Body of pancreas (tissue), 4 donors: ENCODE results near the gene SPOCD1. TPM values are rescaled to one million over a fixed set of nuclear protein-coding genes. Genes with fewer than 3 reads are reported as not detected.

Experiments
- ATAC-seq: fragments of 150-250 bp; one replicate; pipeline ENCODE4 v1.9.1; 2016
- DNase-seq, 4 donors: peaks; one replicate each; pipeline ENCODE4 v3.0.0-alpha.2; 2019
- H3K27ac ChIP-seq, 4 donors: fragments of 200-600 bp; sonication (generic); 1 replicate in 3 of 4; 2 replicates in 1 of 4; pipeline versions ENCODE4 v1.5.1 to v1.6.1; 2016 to 2019; ENCODE audit warnings: mild to moderate bottlenecking in 1 of 4, mixed read lengths in 1 of 4, moderate library complexity in 1 of 4
- H3K27me3 ChIP-seq, 2 donors: fragments of 200-600 bp; sonication (generic); one replicate each; pipeline ENCODE4 v1.6.0; 2016; ENCODE audit warnings: mild to moderate bottlenecking in 1 of 2
- H3K36me3 ChIP-seq, 2 donors: fragments of 200-600 bp; sonication (generic); replicated peaks in 1 of 2; 2 replicates each; pipeline ENCODE4 v1.5.1; 2016; ENCODE audit warnings: low read depth in 2 of 2; ENCODE audit not compliant: insufficient read depth in 1 of 2
- H3K4me1 ChIP-seq: fragments of 200-600 bp; sonication (generic); one replicate; pipeline ENCODE4 v1.6.0; 2016
- H3K4me3 ChIP-seq, 2 donors: fragments of 200-600 bp; sonication (generic); 1 replicate in 1 of 2; 2 replicates in 1 of 2; pipeline ENCODE4 v1.5.1; 2016 to 2019
- H3K9me3 ChIP-seq, 3 donors: fragments of 200-600 bp; sonication (generic); 1 replicate in 2 of 3; 2 replicates in 1 of 3; pipeline ENCODE4 v1.5.1; 2016
- CTCF ChIP-seq, 7 experiments: fragments of 450-650 bp in 4 of 7; fragments of 200-600 bp in 3 of 7; sonication (generic) in 3 of 7; IDR thresholded peaks; one replicate each; pipeline ENCODE4 v1.5.1; 2016 to 2019; ENCODE audit warnings: antibody characterized with exemption in 7 of 7
- POLR2A ChIP-seq, 3 donors: fragments of 450-650 bp; IDR thresholded peaks; one replicate each; pipeline ENCODE4 v1.6.1; 2016; ENCODE audit warnings: antibody characterized with exemption in 3 of 3, mild to moderate bottlenecking in 2 of 3
- WGBS, 2 donors: methylation state at CpG; one replicate each; pipeline ENCODE4 v1.1.5; 2017; 5-methylcytosine and 5-hydroxymethylcytosine counted together
- intact Hi-C: fragments of 100-400 bp; cut with DNase I; formaldehyde crosslinking; loops from one replicate; pipeline ENCODE4 v1.15.1; 2023
- total RNA-seq, 2 donors: library from RNA; depleted of rRNA; stranded (reverse); fragments of >200 nt; gene quantifications; one replicate each; pipeline ENCODE4 v1.1.0, GENCODE V29; 2016

SPOCD1 gene
- total RNA-seq, 2 donors from 2014 or later, result 0.26 TPM; not detected in 1

DNA sequence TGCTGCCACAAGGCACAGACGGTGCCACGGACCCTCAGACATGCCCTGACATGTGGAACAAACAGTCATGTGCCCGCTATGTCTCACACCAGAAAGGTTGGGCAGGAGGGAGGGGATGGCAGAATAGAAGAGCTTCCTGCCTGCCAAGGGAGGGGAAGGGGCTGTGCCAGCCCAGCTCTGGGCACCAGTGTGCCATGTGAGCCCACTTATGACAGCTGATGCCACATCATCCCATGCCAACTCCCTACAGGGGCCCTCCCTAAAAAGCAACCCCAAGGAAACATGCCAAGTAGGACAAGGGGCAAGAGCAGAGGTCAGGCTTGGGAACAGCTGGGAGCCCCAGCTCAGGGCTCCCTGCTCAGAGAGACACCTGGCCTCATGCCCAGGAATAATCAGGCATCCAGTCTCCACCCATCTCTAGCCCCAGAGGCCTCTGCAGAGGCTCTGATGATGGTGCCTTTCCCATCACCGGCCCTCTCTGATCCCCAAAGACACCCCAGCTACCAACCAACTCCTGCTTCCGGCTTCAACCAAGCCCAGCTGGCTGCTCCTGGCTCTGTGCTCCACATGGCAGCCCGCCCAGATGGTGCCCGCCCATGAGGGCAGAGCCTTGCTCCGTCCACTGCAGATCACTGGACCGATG is 62.0 kb downstream of the SPOCD1 start:
- H3K4me1 ChIP-seq, result peaks cover 11% of the 10 kb centered on the region
- no peak overlapping the region for H3K4me3 ChIP-seq
- TF ChIP-seq CTCF (IDR thresholded peaks at IDR 0.05) (no peak), POLR2A (IDR thresholded peaks at IDR 0.05) (no peak)
- DNase-seq (peak; percentile 36 to 79 (median 68)), ATAC-seq (peak; percentile 50)
- intact Hi-C loops, result no loop called here
- WGBS, 2 donors, result 52% methylated on average over 8 of the region's 9 CpGs; no CpG with 5 or more reads in 1 of the 2 donors
- no peak overlapping the region for H3K27ac ChIP-seq
- H3K36me3 ChIP-seq, result no peaks in the 10 kb centered on the region
- H3K9me3 ChIP-seq, result no peaks in the 10 kb centered on the region
- no peaks in the 10 kb centered on the region for H3K27me3 ChIP-seq

GRCh38 chr1:31752952-31753475 is 62.8 kb downstream of the SPOCD1 start:
- intact Hi-C loops, result no loop called here
- Histone ChIP-seq H3K27me3 (no peaks in the 10 kb centered on the region), H3K27ac (no peak overlapping the region), H3K4me1 (peaks cover 11% of the 10 kb centered on the region), H3K36me3 (no peaks in the 10 kb centered on the region), H3K9me3 (no peaks in the 10 kb centered on the region), H3K4me3 (no peak overlapping the region)
- ATAC-seq, result no peak
- no peak for DNase-seq
- 84 to 90% methylated on average over 10 to 11 of the region's 12 CpGs for WGBS, 2 donors
- TF ChIP-seq CTCF (IDR thresholded peaks at IDR 0.05) (no peak), POLR2A (IDR thresholded peaks at IDR 0.05) (no peak)

DNA sequence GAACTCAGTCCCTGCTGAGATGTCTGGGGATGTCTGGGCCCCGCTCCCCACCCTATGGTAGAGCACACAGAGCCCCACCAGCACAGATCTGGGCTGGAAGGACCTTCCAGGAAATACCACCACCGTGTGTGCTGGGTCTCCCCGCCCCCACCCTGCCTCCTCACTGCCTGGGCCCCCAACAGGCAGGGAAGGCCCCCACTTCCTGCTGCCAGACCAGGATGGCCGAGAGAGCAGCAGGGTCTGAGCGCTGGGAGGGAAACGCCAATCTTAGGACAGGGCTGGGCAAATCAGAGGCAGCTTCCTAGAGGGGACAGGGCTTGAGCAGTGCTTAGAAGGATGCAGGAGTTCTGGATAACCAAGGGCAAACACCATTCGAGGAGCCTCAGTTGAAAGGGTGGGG is 63.6 kb downstream of the SPOCD1 start:
- Histone ChIP-seq H3K4me3 (no peak overlapping the region), H3K27ac (no peak overlapping the region), H3K27me3 (no peaks in the 10 kb centered on the region), H3K9me3 (no peaks in the 10 kb centered on the region), H3K4me1 (peaks cover 11% of the 10 kb centered on the region), H3K36me3 (no peaks in the 10 kb centered on the region)
- DNase-seq, result no peak
- intact Hi-C loops, result no loop called here
- WGBS, 2 donors, result 67 to 70% methylated on average over 6 to 7 of the region's 7 CpGs
- ATAC-seq, result no peak
- TF ChIP-seq CTCF (IDR thresholded peaks at IDR 0.05) (no peak), POLR2A (IDR thresholded peaks at IDR 0.05) (no peak)

DNA sequence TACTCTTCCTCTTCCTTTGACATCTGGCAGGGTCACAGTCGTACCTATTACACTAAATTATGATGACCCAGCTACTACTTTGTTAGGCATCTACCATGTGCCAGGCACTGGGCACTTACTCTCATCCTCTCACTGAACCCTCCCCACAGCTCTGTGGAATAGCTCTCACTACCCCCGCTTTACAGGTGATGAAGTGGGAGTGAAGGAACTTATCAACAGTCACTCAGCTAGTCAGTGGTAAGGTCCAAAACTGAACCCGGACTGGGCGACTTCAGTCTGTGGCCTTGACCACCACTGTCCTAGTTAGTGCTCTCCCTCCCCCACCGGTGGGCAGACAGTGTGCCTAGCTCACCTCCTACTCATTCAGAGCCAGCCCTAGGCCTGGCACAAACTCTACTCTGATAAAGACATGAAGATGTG is 64.0 kb downstream of the SPOCD1 start:
- no peak overlapping the region for H3K4me3 ChIP-seq
- H3K9me3 ChIP-seq, result no peaks in the 10 kb centered on the region
- no peak for TF ChIP-seq POLR2A (IDR thresholded peaks at IDR 0.05)
- no peak for TF ChIP-seq CTCF (IDR thresholded peaks at IDR 0.05)
- DNase-seq, result no peak
- H3K36me3 ChIP-seq, result no peaks in the 10 kb centered on the region
- H3K27me3 ChIP-seq, result no peaks in the 10 kb centered on the region
- WGBS, 2 donors, result 66 to 77% methylated on average over 5 of the region's 5 CpGs
- H3K4me1 ChIP-seq, result peaks cover 11% of the 10 kb centered on the region
- no peak overlapping the region for H3K27ac ChIP-seq
- intact Hi-C loops, result no loop called here
- ATAC-seq, result no peak
